ENCODE results near the gene CHAC1.

GRCh38 chr15:40990080-40990479 is 36.8 kb downstream of the CHAC1 start:
- TF ChIP-seq CTCF (conservative IDR thresholded peaks at IDR 0.05; ENCODE audit: low read length), result no peak
- TF ChIP-seq EZH2phosphoT487 (IDR thresholded peaks at IDR 0.05; ENCODE audit: borderline replicate concordance, low read depth, low read length), result no peak

Data from OCI-LY7 (cell line).